ENCODE measurements around the gene PPP1R2B.

Gene PPP1R2B

DNA sequence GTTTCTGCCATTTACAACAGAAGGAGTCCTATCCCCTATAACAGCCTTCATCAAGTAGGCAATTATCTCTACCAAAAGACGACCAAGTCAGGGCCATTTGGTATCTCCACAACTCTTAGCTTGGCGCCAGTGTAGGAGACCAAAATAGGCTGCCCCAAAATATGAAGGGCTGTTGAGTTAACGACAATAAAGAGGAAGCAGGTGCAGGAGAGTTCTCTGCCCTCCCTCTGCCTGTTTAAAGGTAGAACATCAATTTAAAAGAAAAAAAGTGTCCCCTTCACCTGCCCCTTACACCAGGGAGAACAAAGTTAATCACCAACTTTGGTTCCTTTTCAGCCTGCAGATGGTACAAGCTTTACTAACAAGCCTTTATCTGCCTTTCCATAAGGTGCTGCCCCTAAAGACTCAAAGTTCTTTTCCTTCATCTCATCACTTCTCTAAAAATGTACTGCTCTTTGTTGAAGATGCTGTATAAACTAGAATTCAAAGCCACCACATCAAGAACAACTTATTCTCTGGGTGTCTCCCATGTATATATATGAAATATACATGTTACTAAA lies 33.3 kb downstream of the PPP1R2B start:
- no peak for DNase-seq

DNA sequence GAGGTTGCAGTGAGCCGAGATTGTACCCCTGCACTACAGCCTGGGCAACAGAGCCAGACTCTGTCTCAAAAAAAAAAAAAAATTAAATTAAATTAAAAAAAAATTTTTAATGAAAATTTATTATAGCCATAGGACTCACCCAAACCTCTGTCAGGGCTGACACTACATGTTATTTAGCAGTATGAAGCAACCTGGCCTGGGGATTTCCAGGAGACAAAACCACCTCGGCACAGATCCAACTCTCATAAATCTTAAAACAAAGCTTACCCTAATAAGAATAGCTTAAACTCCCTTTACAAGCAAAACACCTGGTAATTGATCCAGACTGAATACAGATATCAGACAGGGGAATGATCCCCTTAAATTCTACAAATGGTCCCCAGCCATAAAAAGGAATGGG lies 38.4 kb downstream of the PPP1R2B start:
- DNase-seq, result no peak

DNA sequence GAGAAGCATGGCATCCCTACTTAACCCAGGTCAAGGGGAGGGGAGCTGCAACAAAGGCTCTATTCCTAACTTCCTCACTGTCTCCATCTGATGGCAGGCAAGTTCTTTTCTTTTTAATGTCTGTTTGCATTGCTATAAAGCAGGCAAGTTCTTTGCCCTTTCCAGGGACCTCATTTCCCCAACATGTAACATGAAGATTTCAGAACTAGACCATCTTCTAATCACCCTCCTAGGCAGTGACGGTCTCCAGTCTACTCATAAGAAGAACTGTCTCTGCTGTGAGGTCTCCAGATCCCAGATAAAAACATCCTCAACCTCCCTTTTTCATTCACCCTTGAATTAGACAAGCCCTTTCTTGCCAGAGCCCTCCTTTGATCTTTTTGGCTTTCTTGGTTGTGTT lies 42.1 kb downstream of the PPP1R2B start:
- DNase-seq, result no peak

DNA sequence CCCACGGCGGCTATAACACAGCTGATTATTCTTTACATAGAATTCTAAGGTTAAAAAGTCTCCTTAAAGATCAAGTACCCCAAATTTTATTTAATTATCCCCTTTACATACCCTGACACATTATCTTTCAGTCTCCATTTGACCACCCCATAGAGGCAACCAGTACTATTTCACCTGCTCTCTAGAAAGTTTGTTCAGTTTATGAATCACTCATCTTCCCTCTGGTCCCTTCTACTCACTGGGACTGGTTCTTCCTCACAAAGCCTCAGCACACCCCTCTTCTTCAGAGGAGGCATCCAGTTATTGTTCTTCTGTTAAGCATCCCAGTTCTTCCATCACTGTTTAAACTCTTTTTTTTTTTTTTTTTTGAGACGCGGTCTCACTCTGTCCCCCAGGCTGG lies 42.8 kb downstream of the PPP1R2B start:
- DNase-seq, result no peak

DNA sequence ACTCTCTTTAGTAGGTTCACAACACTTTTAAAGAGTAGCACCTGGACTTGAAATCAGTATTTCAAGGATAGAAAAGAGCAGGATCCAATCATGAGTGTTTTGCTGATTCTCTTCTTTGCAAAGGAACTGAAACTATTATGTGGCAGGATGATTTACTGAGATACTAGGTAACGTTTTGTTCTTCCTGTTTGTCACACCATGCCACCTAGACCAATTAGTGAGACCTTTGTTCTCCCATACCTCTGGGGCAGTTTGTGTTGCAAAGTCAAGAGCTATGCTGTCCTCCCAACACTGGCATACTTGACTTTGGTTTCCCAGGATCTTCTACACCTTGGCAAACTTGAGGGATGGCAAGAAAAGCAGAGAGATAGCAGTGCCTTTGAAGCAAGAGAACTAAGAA lies 43.4 kb downstream of the PPP1R2B start:
- no peak for DNase-seq

DNA sequence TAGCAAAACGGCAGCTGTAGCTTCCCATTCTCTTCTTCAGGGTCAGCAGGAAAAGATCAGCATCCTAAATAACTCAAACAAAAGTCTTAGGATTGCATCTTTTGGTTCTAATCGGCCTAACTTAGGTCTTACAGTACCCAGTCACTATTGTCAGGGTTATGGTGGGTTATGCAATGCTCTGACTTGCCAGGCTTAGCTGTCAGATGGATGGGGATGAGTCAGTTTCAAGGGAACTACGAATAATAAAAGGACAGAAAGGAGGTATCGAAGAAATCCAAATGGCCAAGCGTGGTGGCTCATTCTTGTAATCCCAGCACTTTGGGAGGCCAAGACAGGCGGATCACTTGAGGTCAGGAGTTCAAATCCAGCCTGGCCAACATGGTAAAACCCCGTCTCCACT lies 46.5 kb downstream of the PPP1R2B start:
- no peak for DNase-seq

All from 8988T (cell line).